HG03108 (cell line): Measurements from ENCODE around the gene TNK2.

ENCODE experiments used
- ATAC-seq: cut with Tn5 transposase; IDR thresholded peaks from one replicate; pipeline ENCODE4 v1.9.1; 2021; ENCODE audit warnings: moderate library complexity; ENCODE audit not compliant: unreplicated experiment

The TNK2 gene

DNA sequence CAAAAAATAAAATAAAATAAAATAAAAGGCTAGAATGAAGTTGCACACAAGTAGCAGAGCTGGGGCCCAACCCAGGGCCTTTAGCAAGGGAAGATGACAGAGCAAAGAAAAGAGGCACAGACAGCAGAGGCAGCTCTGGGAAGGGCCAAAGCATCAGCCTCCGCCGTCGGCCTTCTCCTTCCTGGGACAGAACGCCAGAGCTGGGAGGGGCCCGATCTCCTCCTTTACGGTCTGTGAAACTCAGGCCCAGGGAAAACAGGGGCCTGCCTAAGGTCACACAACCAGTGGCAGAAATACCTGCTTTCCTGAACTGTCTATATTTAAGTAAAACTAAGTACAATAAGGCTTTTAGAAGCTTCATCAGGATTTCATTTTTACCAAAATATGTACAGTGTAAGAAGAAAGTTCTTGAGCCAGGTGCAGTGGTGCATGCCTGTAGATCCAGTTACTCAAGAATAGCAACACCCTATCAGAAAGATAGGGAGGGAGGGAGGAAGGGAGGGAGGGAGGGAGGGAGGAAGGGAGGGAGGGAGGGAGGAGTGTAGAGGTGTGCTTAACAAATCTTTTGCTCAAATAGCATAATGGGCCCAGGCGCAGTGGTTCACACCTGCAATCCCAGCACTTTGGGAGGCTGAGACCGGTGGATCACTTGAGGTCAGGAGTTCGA lies 53.6 kb downstream of the TNK2 start:
- ATAC-seq = no peak

GRCh38 chr3:195853996-195854395 lies 54.4 kb downstream of the TNK2 start:
- ATAC-seq = no peak

DNA sequence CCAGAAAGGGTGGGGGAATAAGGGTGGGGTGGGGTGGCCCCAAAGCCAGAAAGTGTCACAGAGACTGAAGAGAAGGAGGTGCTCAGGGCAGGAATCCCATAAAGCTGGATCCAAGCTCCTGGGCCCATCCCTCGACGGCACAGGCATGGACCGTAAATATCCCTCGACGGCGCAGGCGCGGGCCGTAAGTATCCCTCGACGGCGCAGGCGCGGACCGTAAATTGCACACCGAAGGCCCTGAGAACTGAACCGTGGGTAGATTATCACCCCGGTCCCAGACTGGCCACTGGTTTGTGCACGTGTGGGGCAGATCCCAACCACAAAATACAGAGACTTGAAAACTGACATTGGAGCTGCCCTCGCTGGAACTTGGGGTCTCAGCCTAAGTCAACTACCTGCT lies 55.3 kb downstream of the TNK2 start:
- ATAC-seq = no peak

- peak; percentile 88 for ATAC-seq
These were observed 57.4 kb downstream of the TNK2 start for GRCh38 chr3:195850857-195851543.

GRCh38 chr3:195849322-195850074 lies 58.9 kb downstream of the TNK2 start:
- no peak for ATAC-seq

DNA sequence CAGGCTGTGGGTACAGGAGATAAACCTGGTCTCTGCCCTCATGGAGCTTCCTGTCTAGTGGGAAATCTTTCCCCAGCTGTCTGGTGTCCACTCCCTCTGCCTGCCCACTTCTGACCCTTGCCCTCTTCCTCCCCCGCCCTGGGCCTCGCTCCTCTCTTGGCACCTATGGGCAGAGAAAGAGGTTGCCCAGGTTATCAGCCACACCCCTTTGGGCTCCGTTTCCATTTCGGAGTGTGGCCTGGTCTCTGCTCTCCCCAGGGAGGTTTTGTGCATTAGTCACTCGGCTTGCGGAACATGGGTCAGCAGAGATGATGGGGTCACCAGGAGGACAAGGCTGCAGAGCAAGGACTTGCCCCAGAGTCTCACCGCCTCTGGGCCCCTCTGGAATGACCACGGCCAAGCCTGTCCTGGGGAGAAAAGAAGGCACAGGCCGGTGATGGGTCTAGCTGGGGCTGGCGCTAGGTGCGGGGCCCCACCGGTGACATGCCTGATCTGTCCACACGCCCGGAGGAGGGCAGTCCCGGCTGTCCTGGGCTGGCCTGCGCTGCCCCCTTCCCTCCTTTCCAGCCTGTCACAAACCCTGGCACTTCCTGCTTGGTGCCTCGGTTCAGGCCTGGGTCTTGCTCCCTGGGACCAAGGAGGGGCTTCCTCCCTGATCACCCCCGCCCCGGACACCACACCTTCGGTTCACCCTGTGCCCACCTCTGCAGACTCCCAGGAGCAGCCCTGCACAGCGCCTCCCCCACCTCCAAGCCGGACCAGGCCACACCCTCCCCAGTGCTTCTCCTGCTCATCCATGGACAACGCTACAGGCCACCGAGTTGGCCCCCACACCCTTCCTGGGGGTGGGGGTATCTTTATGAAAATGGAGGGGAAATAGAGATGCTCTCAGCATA lies 61.0 kb downstream of the TNK2 start:
- no peak for ATAC-seq

GRCh38 chr3:195845483-195845882 lies 62.9 kb downstream of the TNK2 start:
- no peak for ATAC-seq

DNA sequence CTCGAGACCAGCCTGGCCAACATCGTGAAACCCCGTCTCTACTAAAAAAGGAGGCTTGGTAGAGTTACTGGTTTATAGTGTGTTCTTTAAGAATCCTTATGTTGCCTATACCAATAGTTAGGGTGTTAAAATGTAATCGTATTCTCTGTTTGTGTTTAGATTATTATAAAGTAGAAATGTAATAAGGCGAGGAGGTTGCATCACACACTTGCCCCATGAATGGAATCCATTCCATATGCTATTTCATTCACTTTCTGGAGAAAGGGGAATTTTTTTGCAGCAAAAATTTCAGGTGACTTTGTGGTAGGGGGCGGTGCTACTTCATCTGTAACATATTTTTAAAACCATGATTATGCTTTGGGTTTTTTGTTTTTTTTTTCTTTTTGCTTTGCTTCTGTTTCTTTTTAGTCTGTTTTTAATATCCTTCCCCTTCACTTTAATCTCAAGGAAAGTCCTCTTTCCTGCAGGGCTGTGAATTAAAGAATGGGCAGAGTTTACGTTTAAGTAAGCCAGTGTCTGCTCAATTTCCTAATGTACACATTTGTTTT lies 63.6 kb downstream of the TNK2 start:
- no peak for ATAC-seq

- ATAC-seq = no peak
These were observed 68.9 kb downstream of the TNK2 start for GRCh38 chr3:195839260-195840010.

DNA sequence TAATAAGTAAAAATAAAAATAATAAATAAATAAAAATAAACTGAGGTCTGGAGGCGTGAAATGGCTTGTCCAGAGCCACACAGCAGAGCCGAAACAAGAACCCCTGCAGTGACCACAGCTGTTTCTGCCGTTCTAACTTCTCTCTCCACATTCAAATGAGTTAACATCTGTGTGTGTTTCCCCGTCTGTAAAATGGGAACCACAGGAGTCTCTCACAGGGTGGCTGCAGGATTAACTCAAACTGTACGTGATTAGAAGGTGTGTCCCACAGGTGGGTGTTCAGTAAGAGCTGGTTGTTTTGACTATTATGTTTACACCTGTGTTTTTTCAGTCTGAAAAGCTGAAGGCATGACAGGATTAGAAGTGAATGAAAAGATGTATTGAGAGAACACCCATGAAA lies 69.6 kb downstream of the TNK2 start:
- ATAC-seq = no peak

DNA sequence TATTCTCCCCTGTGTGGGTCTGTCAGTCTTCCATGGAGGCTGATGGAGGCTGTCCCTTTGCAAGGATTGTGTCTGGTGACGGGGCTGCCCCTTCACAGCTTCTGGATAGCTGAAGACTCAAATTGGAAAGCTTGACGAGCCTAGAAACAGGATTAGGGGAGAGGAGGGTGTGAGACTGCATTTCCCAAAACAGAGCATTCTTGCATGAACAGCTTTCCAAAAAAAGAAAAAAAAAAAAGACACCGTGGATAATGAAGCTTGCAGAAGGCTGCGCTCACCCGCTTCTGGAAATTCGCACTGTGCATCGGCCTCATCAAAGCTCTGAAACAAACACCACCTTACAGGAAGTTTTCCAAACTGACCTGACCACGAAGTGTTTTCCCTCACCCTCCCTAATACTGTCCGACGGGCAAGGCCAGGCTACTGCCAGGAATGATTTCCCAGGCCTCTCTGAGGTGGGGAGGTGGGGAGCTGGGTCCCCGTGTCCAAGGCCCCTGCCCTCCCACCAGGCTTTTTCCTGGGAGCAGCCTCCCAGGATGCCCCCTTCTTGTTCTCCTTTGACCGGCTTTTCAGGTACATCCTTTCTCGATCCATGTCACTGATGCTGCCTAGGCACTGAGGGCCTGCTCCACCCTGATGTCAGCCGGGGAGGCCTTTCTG lies 71.7 kb downstream of the TNK2 start:
- ATAC-seq = no peak

GRCh38 chr3:195835791-195836190 lies 72.6 kb downstream of the TNK2 start:
- ATAC-seq = no peak

DNA sequence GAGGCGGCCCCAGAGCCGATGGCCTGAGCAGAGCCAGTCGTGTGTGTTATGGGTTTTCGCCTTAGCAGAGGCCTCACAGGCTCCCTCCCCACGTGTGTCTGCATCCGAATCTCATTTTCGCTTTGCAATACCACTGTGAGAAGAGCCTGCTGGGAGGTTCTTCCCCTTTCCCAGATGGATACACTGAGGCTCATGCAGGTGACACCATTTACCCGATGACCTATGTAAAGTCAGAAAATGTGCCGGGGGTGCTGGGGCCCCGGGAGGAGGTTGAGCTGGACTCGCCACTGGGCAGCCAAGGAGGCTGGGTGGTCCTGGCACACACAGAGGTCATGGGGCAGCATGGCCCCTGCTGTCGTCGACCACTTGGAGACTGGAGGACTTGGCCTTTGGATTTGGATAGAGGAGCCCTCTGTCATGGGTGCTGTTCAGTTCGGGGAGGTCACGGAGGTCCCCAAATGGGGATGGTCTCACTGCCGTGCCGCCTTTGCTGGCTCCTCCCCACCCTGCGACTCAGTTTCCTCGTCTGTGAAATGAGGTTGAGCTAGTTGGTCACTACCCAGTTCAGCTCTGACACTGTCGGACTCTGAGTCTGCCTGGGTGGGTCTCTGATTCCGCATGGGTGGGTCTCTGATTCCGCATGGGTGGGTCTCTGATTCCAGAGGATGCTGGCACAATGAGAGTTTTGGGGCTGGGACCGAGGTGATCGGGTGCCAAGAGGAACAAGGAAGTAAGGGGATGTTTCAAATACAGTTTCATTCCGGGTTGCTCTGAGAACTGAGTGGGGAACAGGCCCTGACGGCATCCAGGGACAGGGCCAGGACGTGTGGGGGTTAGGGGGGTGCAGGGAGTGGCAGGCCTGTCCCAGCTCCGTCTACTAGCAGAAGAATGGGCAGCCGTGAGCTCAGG lies 73.4 kb downstream of the TNK2 start:
- ATAC-seq = no peak

- ATAC-seq = no peak
These were observed 78.5 kb downstream of the TNK2 start for GRCh38 chr3:195829897-195830254.

GRCh38 chr3:195828762-195829161 lies 79.6 kb downstream of the TNK2 start:
- ATAC-seq = no peak

GRCh38 chr3:195825857-195826804 lies 82.2 kb downstream of the TNK2 start:
- no peak for ATAC-seq

DNA sequence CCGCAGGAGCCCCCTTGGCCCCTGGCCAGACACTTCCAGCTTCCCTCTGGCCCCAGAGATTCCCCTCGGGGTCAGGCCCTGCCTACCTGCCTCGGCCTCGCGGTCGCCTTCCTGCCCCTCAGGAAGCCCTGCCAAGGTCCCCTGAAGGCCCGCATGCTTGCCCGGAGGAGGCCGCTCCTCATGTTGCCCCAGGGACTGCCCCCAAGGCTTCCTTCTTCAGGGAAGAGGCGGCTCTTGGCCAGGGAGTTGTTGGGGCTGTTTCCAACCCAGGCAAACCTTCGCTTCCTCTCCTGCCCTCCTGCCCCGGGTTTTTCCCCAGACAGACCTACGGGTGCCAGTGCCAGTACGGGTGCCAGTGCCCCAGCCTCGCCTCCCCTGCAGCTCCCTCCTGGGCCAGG lies 83.2 kb downstream of the TNK2 start:
- ATAC-seq = no peak
